LNCaP clone FGC (cell line): ENCODE results near the gene CCDC138.

Experiments used
- DNase-seq: peaks from one replicate; pipeline ENCODE4 v3.0.0-alpha.2; 2011; ENCODE audit warnings: low read depth
- H3K4me3 ChIP-seq: 2 replicates; pipeline ENCODE4 v1.5.1; 2011; ENCODE audit warnings: mild to moderate bottlenecking, low read depth, low read length, control low read depth
- CTCF ChIP-seq: IDR thresholded peaks from 2 replicates; pipeline ENCODE4 v1.5.1; 2012; ENCODE audit warnings: mild to moderate bottlenecking; ENCODE audit not compliant: control insufficient read depth, insufficient read depth; ENCODE audit errors: extremely low read depth

CCDC138 gene

GRCh38 chr2:108922141-108922915 lies 135.8 kb downstream of the CCDC138 start:
- no peak for DNase-seq
- TF ChIP-seq CTCF = no peak
- no peak overlapping the region for H3K4me3 ChIP-seq

- TF ChIP-seq CTCF = no peak
- DNase-seq = no peak
- no peak overlapping the region for H3K4me3 ChIP-seq
These were observed 136.6 kb downstream of the CCDC138 start for GRCh38 chr2:108923019-108923700.

GRCh38 chr2:108923736-108924579 lies 137.4 kb downstream of the CCDC138 start:
- no peak overlapping the region for H3K4me3 ChIP-seq
- TF ChIP-seq CTCF = no peak
- DNase-seq = no peak

GRCh38 chr2:108924580-108925251 lies 138.1 kb downstream of the CCDC138 start:
- TF ChIP-seq CTCF = no peak
- no peak for DNase-seq
- no peak overlapping the region for H3K4me3 ChIP-seq

- no peak for DNase-seq
- no peak for TF ChIP-seq CTCF
- H3K4me3 ChIP-seq = no peak overlapping the region
These were observed 138.7 kb downstream of the CCDC138 start for GRCh38 chr2:108925286-108925685.

- no peak for TF ChIP-seq CTCF
- H3K4me3 ChIP-seq = no peak overlapping the region
These were observed 139.2 kb downstream of the CCDC138 start for GRCh38 chr2:108925735-108926134.

More at GRCh38 chr2:108925735-108926134, 139.2 kb downstream of the CCDC138 start:
- no peak for DNase-seq
